Small intestine (tissue), 7 donors: ENCODE measurements around the gene MYO1B. TPM values are rescaled to one million over a fixed set of nuclear protein-coding genes. Genes with fewer than 3 reads are reported as not detected.

Source experiments
- DNase-seq, 2 donors: peaks; one replicate each; pipeline versions ENCODE4 v3.0.0 to v3.0.0-alpha.2; 2013
- FAIRE-seq: peaks from 2 replicates; lab custom pipeline; 2012; peaks lifted over from hg19 to GRCh38; lab: Jason Lieb, UNC
- H3K27ac ChIP-seq, 3 donors: one replicate each; pipeline ENCODE4 v1.5.1; 2013; ENCODE audit warnings: low read length in 2 of 3, mild to moderate bottlenecking in 2 of 3, control low read depth in 1 of 3, inconsistent platforms in 1 of 3, low read depth in 1 of 3, moderate library complexity in 1 of 3
- H3K27me3 ChIP-seq, 3 donors: one replicate each; pipeline ENCODE4 v1.6.1; 2013; ENCODE audit warnings: low read length in 3 of 3, inconsistent platforms in 1 of 3; ENCODE audit not compliant: control insufficient read depth in 3 of 3, insufficient read depth in 3 of 3
- H3K36me3 ChIP-seq, 3 donors: one replicate each; pipeline ENCODE4 v1.6.1; 2013; ENCODE audit warnings: low read length in 3 of 3, inconsistent platforms in 1 of 3, low read depth in 1 of 3, mild to moderate bottlenecking in 1 of 3, moderate library complexity in 1 of 3; ENCODE audit not compliant: control insufficient read depth in 3 of 3, insufficient read depth in 2 of 3
- H3K4me1 ChIP-seq, 3 donors: one replicate each; pipeline ENCODE4 v1.6.1; 2013; ENCODE audit warnings: low read length in 2 of 3, inconsistent platforms in 1 of 3, low read depth in 1 of 3, mild to moderate bottlenecking in 1 of 3, moderate library complexity in 1 of 3; ENCODE audit not compliant: control insufficient read depth in 3 of 3, insufficient read depth in 2 of 3
- H3K4me3 ChIP-seq, 3 donors: one replicate each; pipeline ENCODE4 v1.5.1; 2013; ENCODE audit warnings: low read length in 3 of 3, control low read depth in 1 of 3, inconsistent platforms in 1 of 3, low read depth in 1 of 3, mild to moderate bottlenecking in 1 of 3, moderate library complexity in 1 of 3
- H3K9me3 ChIP-seq, 2 donors: one replicate each; pipeline ENCODE4 v1.6.1; 2013; ENCODE audit warnings: low read depth in 1 of 2, low read length in 1 of 2; ENCODE audit not compliant: control insufficient read depth in 2 of 2, insufficient read depth in 1 of 2
- WGBS, 3 donors: extraction: QIAGEN DNeasy Blood & Tissue Kit; methylation state at CpG; one replicate each; pipeline ENCODE4 v1.1.7; 2013; 5-methylcytosine and 5-hydroxymethylcytosine counted together
- polyA plus RNA-seq, 4 donors: library from polyadenylated mRNA; stranded (reverse) in 3 of 4; unstranded in 1 of 4; fragments of 200-250 nt in 3 of 4; fragments of 120-200 nt in 1 of 4; gene quantifications; one replicate each; pipeline versions ENCODE4 v1.2.1 to v1.2.3, GENCODE V29; 2013
- donor health status: healthy with polysubstance abuse.
- donor health status: control.
- donor health status: control.
- donor health status: Bipolar disorder and iron deficiency.
- donor health status: healthy.

Gene MYO1B
- polyA plus RNA-seq, 4 donors: 8.1 to 34.8 (median 12.9) TPM

DNA sequence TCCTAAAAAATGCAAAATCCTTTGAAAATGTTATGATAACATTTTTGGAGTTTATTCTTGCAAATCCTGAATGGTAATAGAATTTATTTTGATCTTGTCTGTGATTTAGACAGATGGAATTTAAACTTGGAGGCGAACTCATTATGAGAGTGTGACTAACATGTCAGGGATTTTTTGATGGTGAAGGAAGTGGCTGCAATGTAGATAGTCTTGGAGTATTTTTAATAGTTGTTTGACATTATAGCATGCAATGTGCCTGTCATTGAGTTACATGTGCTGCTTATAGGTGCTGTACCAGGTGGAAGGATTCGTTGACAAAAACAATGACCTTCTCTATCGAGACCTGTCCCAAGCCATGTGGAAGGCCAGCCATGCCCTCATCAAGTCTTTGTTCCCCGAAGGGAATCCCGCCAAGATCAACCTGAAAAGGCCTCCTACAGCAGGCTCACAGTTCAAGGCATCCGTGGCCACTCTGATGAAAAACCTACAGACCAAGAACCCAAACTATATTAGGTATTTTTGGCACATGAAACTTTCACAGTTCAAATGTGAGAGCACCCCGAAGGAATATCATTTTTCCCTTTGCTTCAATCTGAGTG lies 141.8 kb downstream of the MYO1B start:
- H3K4me3 ChIP-seq: no peak overlapping the region
- H3K9me3 ChIP-seq: no peaks in the 10 kb centered on the region
- no peak for DNase-seq
- H3K27me3 ChIP-seq: no peaks in the 10 kb centered on the region
- no peak for FAIRE-seq
- peaks cover 0 to 23% (median 2%) of the 10 kb centered on the region in 3 donors for H3K36me3 ChIP-seq
- peaks cover 0 to 4% (median 0%) of the 10 kb centered on the region in 3 donors for H3K4me1 ChIP-seq
- H3K27ac ChIP-seq: peak overlapping the region in 1 of 3 donors; percentile 1
- 84 to 92% (median 86%) methylated on average over 7 of the region's 7 CpGs for WGBS, 3 donors

DNA sequence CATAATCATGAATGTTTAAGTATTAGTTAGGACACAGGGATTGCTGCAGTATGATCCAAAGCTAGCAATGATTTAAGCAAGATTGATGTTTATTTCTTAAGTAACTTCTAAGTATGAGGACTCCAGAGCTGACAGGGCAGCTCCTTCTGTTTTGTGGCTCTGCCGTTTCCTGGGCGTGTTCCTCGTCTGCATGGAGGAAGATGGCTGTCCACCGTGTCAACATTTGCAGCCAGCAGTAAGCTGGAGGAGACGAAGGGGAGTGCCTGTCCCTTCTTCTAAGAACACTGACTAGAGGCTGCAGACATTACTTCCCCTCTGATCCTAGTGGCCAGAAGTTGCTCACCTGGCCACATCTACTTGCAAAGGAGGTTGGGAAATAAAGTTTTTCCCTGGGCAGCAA lies 144.1 kb downstream of the MYO1B start:
- Histone ChIP-seq H3K9me3 (no peaks in the 10 kb centered on the region), H3K27me3 (no peaks in the 10 kb centered on the region), H3K4me3 (no peak overlapping the region), H3K36me3 (peaks cover 0 to 21% (median 2%) of the 10 kb centered on the region in 3 donors), H3K4me1 (peaks cover 0 to 4% (median 0%) of the 10 kb centered on the region in 3 donors), H3K27ac (no peak overlapping the region)
- whole genome bisulfite sequencing, 3 donors: 84 to 97% (median 87%) methylated on average over 5 of the region's 5 CpGs
- DNase-seq (no peak), FAIRE-seq (no peak)

DNA sequence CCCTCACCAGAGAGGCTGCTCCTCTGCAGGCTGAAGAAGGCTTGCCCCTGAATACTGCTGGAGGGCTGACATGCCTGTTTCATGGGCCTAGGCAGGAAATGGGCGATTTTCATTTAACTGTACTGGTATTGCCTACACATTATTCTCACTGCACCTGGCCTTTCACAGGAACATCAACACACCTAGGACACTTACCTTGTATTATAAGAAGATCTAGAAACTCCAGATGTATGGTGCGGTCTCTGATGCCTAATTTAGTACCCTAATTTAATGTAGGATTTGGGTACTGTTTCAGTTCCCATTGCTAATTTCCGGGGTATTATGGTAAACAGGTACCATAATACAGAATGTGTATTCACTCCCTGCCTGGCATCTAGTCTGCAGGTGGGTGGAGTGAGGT lies 146.0 kb downstream of the MYO1B start:
- Histone ChIP-seq H3K36me3 (peaks cover 0 to 23% (median 4%) of the 10 kb centered on the region in 3 donors), H3K4me3 (no peak overlapping the region), H3K9me3 (no peaks in the 10 kb centered on the region), H3K27me3 (no peaks in the 10 kb centered on the region), H3K4me1 (peaks cover 0 to 6% (median 0%) of the 10 kb centered on the region in 3 donors), H3K27ac (no peak overlapping the region)
- no peak for DNase-seq
- FAIRE-seq: no peak
- 95 to 99% (median 95%) methylated on average over 3 of the region's 3 CpGs for WGBS, 3 donors

DNA sequence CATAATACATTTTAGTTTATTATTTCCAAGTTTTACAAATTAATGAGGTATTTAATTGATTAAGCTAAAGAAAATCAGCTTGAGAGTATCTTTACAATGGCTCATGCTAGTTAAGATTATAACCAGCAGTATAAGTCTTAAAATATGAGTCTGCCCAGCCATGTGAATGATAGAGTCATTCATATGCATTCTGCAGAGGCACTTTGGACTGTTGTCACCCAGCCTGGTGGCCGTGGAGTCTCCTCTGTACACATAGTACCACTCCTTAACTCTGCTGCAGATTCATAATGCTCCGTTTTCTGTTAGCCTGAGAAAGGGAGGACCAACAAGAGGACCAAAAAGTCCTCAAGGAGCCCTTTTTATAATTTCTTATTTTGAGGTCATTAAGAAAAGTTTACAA lies 148.8 kb downstream of the MYO1B start:
- H3K4me3 ChIP-seq: no peak overlapping the region
- FAIRE-seq (no peak), DNase-seq (peak in 1 of 2 donors; percentile 67)
- H3K27ac ChIP-seq: peak overlapping the region in 1 of 3 donors; percentile 32
- H3K36me3 ChIP-seq: peaks cover 2 to 26% (median 4%) of the 10 kb centered on the region in 3 donors
- peaks cover 0 to 6% (median 0%) of the 10 kb centered on the region in 3 donors for H3K4me1 ChIP-seq
- H3K27me3 ChIP-seq: no peaks in the 10 kb centered on the region
- WGBS, 3 donors: 50 to 64% (median 55%) methylated on average over 2 of the region's 2 CpGs
- no peaks in the 10 kb centered on the region for H3K9me3 ChIP-seq

DNA sequence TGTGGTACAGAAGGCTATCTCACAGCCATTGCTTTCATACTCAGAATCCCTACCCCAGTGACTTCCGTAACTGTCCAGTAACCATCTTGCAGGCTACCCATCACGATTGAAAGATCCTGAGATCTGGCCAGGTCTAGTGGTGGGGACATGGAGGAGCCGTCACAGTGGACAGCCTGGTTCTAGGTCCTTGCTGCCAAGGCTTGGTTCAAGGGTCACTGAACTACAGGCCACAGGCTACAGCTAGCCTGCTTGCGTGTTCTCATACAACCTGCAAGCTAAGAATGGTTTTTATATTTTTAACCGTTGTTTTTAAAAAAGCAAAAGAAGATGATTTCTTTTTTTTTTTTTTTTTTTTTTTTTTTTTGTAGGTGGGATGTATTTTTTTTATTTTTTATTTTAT lies 151.6 kb downstream of the MYO1B start:
- no peak for FAIRE-seq
- Histone ChIP-seq H3K9me3 (no peaks in the 10 kb centered on the region), H3K27me3 (no peaks in the 10 kb centered on the region), H3K4me1 (peaks cover 0 to 24% (median 0%) of the 10 kb centered on the region in 3 donors), H3K36me3 (peaks cover 2 to 24% (median 2%) of the 10 kb centered on the region in 3 donors), H3K4me3 (no peak overlapping the region), H3K27ac (no peak overlapping the region)
- 93 to 97% (median 97%) methylated on average over 5 of the region's 5 CpGs for WGBS, 3 donors
- DNase-seq: no peak

DNA sequence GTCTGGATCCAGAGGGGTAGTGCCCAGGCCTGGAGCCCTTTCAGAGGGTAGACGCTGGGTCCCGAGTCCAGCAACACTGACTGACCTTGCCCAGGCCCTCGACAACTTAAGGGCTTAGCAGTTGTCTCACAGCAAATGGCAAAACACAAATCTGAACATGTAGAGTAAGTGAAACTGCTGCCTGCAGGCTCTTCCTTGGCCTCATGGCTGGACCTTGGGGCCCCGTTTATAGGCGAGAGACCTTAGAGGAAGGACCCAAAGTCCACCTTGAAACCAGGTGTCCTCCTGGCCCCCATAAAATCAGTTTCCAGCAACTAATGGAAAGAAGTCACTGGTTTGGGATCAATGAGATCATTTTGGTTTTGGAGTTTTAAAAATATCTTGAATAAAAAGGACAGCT lies 154.4 kb downstream of the MYO1B start:
- Histone ChIP-seq H3K4me3 (no peak overlapping the region), H3K9me3 (no peaks in the 10 kb centered on the region), H3K27ac (peak overlapping the region in 1 of 3 donors; percentile 81), H3K36me3 (peaks cover 2 to 24% (median 2%) of the 10 kb centered on the region in 3 donors), H3K27me3 (no peaks in the 10 kb centered on the region), H3K4me1 (peaks cover 0 to 18% (median 0%) of the 10 kb centered on the region in 3 donors)
- FAIRE-seq (no peak), DNase-seq (peak in 1 of 2 donors; percentile 72)
- 74 to 87% (median 79%) methylated on average over 5 of the region's 5 CpGs for WGBS, 3 donors

DNA sequence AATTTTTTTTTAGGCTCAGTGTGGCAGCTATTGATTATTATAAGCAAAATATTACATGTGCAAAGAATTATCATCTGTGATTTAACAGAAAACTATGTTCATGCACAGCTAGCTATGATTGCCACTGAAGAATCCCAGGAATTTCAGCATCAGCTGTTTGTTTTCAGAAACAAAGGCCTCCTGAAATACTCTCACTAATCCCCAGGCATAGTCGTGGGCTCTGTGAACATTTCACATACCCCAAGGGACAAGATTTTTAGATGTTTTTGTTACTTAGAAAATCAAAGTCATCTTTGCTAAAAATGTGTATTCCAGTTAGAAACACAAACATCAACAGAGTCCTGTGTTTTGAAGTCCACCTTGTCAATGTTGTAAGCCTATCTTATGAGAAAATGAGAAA lies 156.1 kb downstream of the MYO1B start:
- DNase-seq: no peak
- Histone ChIP-seq H3K4me1 (peaks cover 0 to 17% (median under 1%) of the 10 kb centered on the region in 3 donors), H3K4me3 (no peak overlapping the region), H3K36me3 (peaks cover 0 to 18% (median 2%) of the 10 kb centered on the region in 3 donors), H3K27me3 (no peaks in the 10 kb centered on the region), H3K9me3 (no peaks in the 10 kb centered on the region), H3K27ac (no peak overlapping the region)
- FAIRE-seq: no peak
- 52 to 91% (median 62%) methylated on average over 1 of the region's 1 CpG for WGBS, 3 donors

DNA sequence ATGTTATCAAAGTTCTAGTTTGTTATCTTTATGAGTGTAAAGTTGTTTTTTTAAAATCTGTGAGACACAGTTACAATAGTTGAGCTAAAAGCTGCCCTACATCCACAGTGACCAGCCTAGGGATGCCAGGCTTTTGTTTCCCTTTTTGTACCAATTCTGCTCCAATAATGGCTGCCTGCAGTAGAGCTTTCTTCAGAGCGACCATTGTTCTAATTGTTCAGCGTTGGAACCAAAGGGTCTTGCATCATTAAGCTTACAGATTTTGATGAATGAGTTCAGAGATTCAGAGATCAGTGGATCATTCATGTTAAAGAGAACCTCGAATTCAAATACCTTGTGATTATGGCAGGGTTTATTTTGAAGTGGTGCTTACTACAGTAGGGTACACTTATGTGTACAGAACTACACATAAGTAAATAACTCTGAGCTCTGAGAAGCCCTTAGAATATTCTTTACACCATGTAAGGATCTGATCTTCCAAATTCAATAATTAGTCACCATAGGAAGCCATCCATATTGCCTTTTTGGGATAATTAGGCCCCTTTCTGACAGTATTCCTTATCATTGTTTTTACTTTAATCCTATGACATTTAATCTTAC lies 157.9 kb downstream of the MYO1B start:
- FAIRE-seq (no peak), DNase-seq (no peak)
- Histone ChIP-seq H3K36me3 (peaks cover 0 to 12% (median 0%) of the 10 kb centered on the region in 3 donors), H3K4me3 (no peak overlapping the region), H3K27ac (no peak overlapping the region), H3K9me3 (no peaks in the 10 kb centered on the region), H3K27me3 (no peaks in the 10 kb centered on the region), H3K4me1 (peaks cover 0 to 17% (median 3%) of the 10 kb centered on the region in 3 donors)
- WGBS, 3 donors: 84 to 86% (median 85%) methylated on average over 3 of the region's 3 CpGs
